Head of caudate nucleus (tissue), 42 donors: Measurements from ENCODE around the gene POU2AF3.
"Not testable (repeated sequence)": the region's sequence is repeated elsewhere in the genome, so short reads cannot be mapped to it uniquely, and the experiment has no call there.

Source experiments
- DNase-seq, 42 donors: peaks; one replicate each; pipeline versions ENCODE4 v3.0.0 to v3.0.0-alpha.2; 2020 to 2021; ENCODE audit warnings: mixed read lengths in 7 of 42
- intact Hi-C: fragments of 100-400 bp; cut with DNase I; formaldehyde crosslinking; loops from one replicate; pipeline ENCODE4 v1.15.0; 2022

POU2AF3 gene, protein sequence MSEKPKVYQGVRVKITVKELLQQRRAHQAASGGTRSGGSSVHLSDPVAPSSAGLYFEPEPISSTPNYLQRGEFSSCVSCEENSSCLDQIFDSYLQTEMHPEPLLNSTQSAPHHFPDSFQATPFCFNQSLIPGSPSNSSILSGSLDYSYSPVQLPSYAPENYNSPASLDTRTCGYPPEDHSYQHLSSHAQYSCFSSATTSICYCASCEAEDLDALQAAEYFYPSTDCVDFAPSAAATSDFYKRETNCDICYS

DNA sequence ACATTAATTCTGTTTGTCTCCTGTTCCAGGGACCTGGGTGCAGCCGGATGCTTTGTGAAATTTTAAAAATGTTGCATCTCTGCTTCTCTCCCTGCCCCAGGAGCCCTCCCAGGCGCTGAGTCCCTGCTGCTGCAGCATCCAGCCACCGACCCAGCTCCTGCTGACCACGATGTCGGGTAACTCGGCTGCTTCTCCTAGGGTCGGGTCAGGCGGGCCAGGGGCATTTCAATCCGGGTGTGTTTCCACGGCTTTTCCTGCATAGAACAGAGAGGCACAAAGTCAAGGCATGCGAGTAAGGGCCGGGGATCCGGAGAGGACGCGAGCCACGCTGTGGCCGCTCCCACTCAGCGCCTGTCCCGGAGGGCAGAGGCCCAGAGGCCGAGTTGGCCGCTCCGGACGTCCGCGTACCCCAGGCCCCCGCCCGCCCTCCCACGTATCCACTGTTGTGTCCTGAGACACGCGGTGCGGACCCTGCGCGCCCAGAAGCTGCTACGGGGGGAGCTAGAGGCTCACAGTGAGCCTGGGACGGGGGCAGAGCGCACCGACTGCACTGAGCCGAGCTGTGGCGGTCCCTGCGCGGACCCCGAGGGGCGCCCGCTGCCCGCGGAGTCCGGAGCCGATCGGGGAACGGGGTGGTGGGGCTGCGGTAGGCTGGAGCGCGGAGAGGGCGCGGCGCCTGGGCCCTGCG is at the start of gene POU2AF3:
POU2AF3 (plus strand) TSS at position 134 of the 688 bp plus-strand sequence; CDS start at position 170, 36 bp downstream.
- intact Hi-C loops: no loop called here

DNA sequence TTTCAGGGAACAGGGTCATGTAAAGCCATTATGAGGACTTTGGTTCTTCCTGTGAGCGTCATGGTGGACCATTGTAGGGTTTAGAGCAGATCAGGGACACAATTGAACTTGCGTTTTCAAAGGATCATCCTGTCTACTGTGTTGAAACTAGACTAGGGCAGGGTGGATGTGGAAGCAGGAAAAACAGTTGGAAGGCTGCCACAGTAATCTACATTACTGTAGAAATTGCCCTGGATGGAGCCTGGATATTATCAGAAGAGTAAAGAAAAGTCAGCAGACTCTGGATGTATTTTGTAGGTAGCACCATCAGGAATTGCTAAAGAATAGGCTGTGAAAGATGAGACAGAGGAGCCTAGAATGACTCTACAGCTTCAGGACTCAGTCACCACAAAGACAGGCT is 47.4 kb upstream of the POU2AF3 start:
- intact Hi-C loops: no loop called here
- no peak for DNase-seq

More for the DNA sequence above, at the start of gene POU2AF3:
- peak in 17 of 42 donors; percentile 10 to 42 (median 22) for DNase-seq

DNA sequence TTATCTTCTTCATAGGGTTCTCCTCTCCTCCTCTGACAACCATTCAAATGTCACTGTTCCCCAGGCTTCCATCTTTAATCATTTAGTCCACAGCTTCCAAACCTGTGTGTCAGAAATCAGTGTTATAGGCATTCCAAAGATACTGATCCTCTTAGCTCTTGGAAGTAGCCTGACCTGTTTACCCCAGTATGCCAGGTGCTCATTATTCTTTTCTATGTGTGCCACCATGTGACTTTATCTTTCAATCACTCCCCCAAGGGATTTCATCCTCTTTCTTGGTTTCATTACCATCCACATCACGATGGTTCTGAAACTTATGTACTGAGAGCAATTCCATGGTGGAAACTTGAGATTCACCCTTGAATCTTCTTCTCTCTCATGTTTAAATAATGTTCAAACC is 45.2 kb upstream of the POU2AF3 start:
- intact Hi-C loops: no loop called here
- no peak for DNase-seq

DNA sequence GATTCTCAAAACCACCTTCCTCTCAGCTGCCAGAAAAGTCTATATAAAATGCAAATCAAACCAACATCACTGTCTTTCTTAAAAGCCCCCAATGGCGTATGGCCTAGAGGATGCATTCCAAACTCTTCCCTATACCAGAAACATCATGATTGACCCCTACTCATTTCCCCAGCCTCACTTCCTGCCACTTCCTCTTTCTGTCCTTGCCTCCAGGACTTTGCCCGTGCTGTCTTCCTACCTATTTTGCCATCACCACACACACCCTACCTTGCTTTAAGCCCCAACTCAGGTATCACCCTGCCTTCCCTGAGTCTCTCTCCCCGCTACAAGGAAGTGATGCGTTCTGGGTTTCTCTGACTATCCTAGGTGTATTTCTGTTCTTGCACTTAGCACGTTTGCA is 44.7 kb upstream of the POU2AF3 start:
- intact Hi-C loops: no loop called here

DNA sequence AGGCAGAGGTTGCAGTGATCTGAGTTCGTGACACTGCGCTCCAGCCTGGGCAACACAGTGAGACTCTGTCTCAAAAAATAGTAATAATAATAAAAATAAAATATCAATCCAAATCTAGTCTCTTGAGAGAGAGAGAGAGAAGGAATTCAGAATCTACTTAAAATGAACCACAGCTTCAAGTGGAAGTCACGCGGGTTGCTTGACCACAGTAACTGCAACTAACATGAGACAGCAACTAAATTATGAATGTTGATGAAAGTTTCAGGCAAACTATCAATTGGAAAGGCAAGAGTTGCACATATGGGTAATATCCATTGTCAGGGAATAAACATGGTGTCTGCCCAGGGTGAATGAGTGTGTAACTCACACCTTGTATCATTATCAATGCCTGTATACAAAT is 40.3 kb upstream of the POU2AF3 start:
- intact Hi-C loops: no loop called here
- no peak for DNase-seq

More for the DNA sequence above, 44.7 kb upstream of the POU2AF3 start:
- no peak for DNase-seq

DNA sequence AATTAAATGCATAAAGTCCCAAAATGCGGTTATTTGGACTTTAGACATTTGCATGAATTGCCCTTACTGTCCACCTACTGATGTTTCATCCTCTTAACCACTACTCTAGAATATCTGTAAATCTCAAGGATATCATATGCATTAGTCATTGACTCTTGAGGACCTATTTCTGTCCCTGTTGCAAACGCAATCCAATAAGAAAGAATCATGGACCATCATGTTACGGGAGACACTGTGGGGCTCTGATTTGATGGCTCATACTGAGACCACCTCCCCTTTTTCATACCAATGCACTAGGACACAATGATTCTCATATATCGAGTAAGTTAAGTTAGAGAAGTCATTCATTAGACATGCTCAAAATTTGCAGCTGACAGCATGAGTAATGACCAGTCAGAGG is 38.5 kb upstream of the POU2AF3 start:
- intact Hi-C loops: no loop called here
- DNase-seq: no peak

DNA sequence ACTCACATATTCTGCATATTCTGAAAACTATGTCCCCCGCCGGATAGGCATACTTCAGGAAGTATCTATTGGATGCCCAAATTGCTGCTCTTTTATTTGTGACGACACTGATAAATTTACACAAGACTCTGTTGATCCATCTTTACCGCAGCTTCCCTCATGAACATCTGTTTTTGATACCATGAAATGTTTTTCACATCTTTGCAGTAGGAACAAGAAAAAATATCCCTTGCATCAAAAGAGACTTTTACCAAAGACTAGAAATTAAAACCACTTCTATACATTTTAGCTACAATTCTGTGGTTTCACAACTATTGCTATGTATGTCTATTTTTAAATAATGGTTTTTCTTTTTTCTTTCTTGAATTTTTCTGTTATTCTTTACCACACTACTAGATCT is 37.5 kb upstream of the POU2AF3 start:
- intact Hi-C loops: no loop called here
- no peak for DNase-seq

DNA sequence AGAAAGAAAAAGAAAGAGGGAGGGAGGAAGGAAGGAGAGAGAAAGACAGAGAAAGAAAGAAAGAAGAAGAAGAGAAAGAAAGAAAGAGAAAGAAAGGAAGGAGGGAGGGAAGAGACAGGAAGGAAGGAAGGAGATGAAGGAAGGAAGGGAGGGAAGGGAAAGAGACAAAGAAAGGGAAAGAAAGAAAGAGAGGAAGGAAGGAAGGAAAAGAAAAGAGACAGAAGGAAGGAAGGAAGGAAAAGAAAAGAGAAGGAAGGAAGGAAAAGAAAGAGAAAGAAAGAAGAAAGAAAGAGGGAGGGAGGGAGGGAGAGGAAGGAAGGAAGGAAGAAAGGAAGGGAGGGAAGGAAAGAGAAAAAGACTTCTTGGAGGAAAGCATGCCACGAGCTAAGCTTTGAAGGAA is 33.7 kb upstream of the POU2AF3 start:
- intact Hi-C loops: no loop called here
- DNase-seq: no peak

DNA sequence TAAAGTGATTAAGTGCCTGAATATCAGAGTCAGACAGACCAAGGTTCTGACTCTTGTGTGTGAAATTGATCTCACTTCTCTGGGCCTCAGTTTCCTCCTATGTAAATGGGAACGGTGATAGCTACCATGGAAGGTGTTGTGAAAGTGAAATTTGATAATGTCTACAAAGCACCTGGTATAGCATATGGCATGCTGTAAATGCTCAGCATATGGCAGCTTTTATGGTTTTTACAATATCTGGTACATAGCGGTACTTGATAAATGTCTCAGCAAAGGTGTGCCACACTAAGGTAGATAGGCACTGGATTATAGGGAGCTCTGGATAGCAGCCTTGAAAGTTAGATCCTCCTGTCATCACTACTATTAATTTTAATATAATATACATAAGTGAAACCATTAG is 32.9 kb upstream of the POU2AF3 start:
- no peak for DNase-seq
- intact Hi-C loops: no loop called here

DNA sequence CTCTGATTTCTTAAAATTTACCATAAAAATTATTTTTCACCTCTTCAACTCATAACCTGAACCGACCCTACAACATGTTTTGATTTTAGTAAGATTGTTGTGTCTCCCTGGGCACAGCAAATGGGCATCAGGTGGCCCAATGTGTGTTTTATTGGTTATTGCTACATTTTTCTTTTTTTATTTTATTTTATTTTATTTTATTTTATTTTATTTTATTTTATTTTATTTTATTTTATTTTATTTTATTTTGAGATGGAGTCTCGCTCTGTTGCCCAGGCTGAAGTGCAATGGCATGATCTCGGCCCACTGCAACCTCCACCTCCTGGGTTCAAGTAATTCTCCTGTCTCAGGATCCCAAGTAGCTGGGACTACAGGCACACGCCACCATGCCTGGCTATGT is 30.0 kb upstream of the POU2AF3 start:
- DNase-seq, intact Hi-C loops: not testable (repeated sequence)

DNA sequence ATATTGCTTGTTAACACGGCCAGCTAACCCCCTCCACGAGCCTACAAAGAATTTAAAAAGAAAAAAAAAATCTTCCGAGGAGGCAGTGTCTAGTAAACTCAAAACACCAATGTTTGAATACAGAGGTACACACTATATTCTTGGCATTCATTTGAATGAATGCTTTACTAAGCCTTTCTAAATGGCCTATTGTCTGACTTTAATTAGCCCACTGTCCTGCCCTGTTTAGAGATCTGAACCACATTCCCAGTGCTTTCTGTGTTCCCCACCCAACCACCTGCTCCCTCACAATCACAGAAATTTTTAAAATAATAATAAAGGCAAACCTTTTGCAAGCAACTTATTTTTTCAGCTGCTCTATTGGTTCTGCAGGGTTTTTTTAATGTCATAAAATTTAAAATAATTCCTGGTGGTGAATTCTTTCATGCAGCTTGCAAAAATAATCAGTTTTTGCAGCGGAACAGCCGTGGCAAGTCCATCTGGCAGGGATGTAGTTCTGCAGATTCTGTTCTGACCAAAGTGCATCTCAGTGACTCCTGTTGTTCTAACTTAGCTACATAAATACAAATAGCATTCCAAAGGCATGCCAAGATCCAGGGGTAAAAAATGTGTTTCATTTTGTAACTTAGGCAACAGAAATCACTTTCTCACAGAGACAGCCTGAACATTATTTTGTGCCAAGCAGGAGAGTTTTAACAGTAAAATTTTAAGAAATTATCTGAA is 29.0 kb upstream of the POU2AF3 start:
- DNase-seq: peak in 7 of 42 donors; percentile 10 to 47 (median 32)
- intact Hi-C loops: no loop called here

DNA sequence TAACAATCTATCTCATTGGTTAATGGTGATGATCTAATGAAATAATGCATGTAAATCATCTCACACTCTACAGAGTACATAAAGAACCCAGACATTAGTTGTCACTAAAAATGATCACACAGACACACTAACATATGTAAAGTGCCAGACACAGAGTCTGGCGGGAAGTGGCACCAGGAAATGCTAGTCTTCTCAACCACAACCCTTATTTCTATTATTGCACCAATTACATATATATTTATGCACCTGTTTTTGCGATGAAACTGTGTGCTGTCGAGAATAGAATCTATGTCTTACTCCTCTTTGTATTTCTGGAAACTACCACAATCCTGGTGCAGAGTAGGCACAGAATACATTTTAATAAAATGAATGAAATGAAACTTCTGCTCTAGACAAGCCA is 25.9 kb upstream of the POU2AF3 start:
- DNase-seq: no peak
- intact Hi-C loops: no loop called here

DNA sequence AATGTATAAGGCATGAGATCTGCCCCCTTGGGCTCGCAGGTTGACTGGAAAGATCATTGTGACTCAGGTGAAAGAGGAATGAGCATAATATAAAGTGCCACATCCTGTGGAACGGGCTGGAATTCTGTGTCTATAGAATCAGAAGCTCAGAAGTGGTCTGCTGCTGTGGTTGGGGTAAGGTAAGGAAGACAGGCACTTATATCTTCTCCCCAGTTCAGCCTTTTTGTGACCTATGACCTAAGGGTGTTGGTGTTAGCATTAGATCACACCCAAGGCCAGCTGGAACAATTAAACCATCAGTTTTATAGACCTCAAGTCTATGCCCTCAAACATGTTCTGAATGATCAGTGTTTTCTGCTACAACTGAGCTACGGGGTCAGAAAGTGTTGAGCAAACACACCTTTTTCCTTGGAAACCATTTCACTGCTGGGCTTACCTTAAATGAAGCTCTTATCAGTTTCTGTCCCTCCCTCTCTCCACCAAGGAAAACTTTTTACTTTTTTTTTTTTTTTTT is 15.7 kb upstream of the POU2AF3 start:
- no peak for DNase-seq

DNA sequence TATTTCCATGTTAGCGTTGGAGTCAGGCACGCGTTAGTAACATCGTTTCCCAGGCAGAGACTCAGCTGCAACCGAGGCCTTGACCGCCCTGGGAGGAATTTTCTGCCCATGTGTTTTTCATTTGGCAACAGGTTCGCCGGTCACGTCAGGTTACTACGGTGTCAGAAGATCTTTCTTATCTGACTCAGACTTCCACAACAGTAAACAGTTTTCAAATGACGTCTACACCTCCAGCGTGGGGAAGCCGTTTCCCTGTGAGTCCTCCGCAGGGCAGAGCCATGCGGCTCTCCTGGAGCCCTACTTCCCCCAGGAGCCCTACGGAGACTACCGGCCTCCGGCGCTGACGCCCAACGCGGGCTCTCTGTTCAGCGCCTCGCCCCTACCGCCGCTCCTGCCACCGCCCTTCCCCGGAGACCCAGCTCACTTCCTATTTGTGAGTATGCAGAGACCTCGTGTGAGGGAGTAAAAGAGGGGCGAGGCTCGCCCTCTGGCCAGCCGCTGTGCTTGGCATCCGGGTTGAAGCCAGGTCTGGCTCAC is 14.3 kb upstream of the POU2AF3 start:
- intact Hi-C loops: no loop called here
- DNase-seq: no peak

More for the DNA sequence above, 15.7 kb upstream of the POU2AF3 start:
- intact Hi-C loops: no loop called here

DNA sequence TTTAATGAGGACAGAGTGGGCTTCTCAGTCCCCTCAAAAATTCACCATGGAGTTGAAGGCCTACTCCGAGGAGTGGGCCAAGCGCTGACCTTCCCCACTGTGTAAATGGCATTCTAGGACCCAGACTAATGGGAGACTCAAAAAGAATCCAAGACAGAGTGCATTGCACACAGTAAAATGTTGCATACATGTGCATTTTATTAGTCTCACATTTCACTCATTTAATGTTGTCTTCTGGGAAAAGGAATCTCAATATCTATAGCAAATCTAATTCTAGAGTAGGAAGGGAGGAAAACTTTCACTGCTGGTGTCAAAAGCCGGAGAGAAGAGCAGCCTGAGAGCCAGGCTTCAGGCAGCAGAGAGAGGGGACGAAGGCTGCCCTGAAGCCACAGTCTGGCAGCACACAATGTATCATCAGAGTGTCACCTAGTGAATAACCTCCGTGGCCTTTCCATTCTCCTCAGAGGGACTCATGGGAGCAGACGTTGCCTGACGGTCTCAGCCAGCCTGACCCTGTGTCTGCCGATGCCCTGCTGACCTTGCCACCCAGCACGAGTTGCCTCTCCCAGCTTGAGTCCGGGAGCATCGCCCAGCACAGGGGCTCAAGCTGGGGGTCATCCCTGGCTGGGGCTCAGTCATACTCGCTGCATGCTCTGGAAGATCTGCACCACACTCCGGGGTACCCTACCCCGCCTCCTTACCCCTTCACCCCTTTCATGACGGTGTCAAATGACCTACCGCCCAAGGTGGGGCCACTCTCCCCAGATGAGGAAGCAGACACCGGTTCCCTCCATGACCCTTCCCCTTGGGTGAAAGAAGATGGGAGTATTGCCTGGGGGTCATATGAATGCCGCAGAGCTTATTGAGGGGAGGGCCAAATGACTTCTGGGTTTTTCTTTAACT is 12.9 kb upstream of the POU2AF3 start:
- intact Hi-C loops: loop anchor here (5.0 kb wide), 1 partner anchor 137 kb away; no protein-coding TSS in a partner anchor
- no peak for DNase-seq

DNA sequence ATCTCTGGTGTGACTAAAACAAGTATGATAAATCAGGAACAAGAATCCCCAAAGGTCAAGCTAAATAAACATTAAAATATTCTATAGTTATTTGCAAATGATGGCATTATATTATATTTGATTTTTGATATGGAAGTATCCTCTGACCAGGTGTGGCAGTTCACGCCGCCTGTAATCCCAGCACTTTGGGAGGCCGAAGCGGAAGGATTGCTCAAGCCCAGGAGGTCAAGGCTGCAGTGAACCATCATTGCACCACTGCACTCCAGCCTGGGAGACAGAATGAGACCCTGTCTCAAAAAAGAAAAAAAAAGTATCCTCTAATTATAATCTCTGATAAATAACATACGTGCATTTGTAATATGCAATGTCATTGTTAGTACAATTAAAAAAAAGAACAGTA is 6.6 kb upstream of the POU2AF3 start:
- intact Hi-C loops: no loop called here
- no peak for DNase-seq

DNA sequence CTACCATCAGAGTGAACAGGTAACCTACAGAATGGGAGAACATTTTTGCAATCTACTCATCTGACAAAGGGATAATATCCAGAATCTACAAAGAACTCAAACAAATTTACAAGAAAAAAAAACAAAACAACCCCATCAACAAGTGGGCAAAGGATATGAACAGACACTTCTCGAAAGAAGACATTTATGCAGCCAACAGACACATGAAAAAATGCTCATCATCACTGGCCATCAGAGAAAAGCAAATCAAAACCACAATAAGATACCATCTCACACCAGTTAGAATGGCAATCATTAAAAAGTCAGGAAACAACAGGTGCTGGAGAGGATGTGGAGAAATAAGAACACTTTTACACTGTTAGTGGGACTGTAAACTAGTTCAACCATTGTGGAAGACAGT is 5.9 kb upstream of the POU2AF3 start:
- DNase-seq, intact Hi-C loops: not testable (repeated sequence)

DNA sequence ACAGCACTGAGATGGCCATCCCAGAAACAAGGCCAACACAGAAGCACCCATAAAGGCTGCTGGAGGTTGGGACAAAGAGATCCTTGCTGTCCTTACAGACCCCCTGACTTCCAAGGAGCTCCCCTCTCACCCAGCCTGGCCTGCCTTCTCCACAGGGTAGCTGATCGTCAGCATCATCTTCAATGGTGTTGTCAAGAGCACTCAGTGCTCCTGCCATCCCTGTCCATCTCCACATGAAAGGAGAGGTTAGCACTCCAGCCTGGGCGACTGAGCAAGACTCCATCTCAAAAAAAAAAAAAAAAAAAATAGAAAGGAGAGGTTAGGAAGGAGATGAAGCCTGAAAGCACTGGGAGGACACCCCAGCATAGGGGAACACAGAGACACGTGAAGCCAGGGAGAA is 2.1 kb upstream of the POU2AF3 start:
- DNase-seq: no peak
- intact Hi-C loops: no loop called here

DNA sequence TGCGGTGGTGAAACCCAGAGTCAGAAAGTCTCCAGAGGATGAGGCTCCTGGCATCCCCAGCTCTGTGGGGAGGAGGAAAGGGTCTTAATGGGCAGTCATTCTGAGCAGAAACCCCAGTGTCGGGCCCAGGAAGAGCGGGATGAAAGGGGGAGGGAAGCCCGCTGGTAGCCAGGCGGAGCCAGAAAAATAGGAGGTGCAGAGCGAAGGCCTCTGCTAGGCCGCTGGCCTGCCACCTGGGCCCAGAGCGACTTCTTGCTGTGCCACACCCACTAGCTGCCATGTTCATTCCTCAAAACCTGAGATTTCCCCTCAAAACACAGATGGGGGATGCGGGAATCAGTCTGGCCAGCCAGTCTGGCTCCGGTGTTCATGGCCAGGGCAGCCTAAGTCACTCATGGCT is 650 bp upstream of the POU2AF3 start:
- no peak for DNase-seq
- intact Hi-C loops: no loop called here
